ENCODE results near the gene PMEPA1. TPM values are rescaled to one million over a fixed set of nuclear protein-coding genes. Genes with fewer than 3 reads are reported as not detected.
A peak's percentile ranks its signal among the peaks of the same experiment; 100 is the strongest.

PMEPA1 gene
- total and polyA plus RNA-seq, 4 donors, result 0.61 to 1.5 (median 1.1) TPM

- WGBS, result 74% methylated on average over 2 of the region's 2 CpGs
Measured at GRCh38 chr20:57633945-57634491, 75.8 kb downstream of the PMEPA1 start.

More at GRCh38 chr20:57633945-57634491, 75.8 kb downstream of the PMEPA1 start:
- Histone ChIP-seq H3K27me3 (ENCODE audit: control insufficient read depth in 4 of 4, insufficient read depth in 4 of 4, low read length in 3 of 4) (peaks cover 0 to 7% (median 1%) of the 10 kb centered on the region in 4 donors), H3K27ac (ENCODE audit: low read depth in 1 of 2, low read length in 2 of 2) (no peak overlapping the region), H3K9me3 (ENCODE audit: control insufficient read depth in 4 of 4, low read length in 3 of 4) (no peaks in the 10 kb centered on the region), H3K36me3 (ENCODE audit: control insufficient read depth in 4 of 4, insufficient read depth in 3 of 4, low read depth in 1 of 4, low read length in 3 of 4) (no peaks in the 10 kb centered on the region), H3K4me3 (ENCODE audit: low read depth in 1 of 3, low read length in 3 of 3) (no peak overlapping the region), H3K4me1 (ENCODE audit: control insufficient read depth in 4 of 4, insufficient read depth in 4 of 4, low read length in 3 of 4) (no peaks in the 10 kb centered on the region), H3K9ac (ENCODE audit: low read depth in 1 of 2, low read length in 2 of 2) (no peak overlapping the region)
- no peak for TF ChIP-seq JUND (IDR thresholded peaks at IDR 0.05)
- TF ChIP-seq HNF4A (conservative IDR thresholded peaks at IDR 0.05), result no peak
- TF ChIP-seq ATF3 (IDR thresholded peaks at IDR 0.05), result no peak
- no peak for TF ChIP-seq HNF4G (IDR thresholded peaks at IDR 0.05)
- no peak for TF ChIP-seq SP1 (IDR thresholded peaks at IDR 0.05)
- TF ChIP-seq FOXA2 (IDR thresholded peaks at IDR 0.05), result no peak
- no peak for TF ChIP-seq REST (IDR thresholded peaks at IDR 0.05)
- no peak for TF ChIP-seq GABPA (IDR thresholded peaks at IDR 0.05 in 1 of 2, conservative IDR thresholded peaks at IDR 0.05 in 1 of 2)
- no peak for TF ChIP-seq FOXA1 (IDR thresholded peaks at IDR 0.05)
- no peak for TF ChIP-seq CTCF (IDR thresholded peaks at IDR 0.05; ENCODE audit: low read depth, low read length, missing input control)
- TF ChIP-seq, protein P1, sequence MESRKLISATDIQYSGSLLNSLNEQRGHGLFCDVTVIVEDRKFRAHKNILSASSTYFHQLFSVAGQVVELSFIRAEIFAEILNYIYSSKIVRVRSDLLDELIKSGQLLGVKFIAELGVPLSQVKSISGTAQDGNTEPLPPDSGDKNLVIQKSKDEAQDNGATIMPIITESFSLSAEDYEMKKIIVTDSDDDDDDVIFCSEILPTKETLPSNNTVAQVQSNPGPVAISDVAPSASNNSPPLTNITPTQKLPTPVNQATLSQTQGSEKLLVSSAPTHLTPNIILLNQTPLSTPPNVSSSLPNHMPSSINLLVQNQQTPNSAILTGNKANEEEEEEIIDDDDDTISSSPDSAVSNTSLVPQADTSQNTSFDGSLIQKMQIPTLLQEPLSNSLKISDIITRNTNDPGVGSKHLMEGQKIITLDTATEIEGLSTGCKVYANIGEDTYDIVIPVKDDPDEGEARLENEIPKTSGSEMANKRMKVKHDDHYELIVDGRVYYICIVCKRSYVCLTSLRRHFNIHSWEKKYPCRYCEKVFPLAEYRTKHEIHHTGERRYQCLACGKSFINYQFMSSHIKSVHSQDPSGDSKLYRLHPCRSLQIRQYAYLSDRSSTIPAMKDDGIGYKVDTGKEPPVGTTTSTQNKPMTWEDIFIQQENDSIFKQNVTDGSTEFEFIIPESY (IDR thresholded peaks at IDR 0.05), result no peak
- TF ChIP-seq RAD21 (IDR thresholded peaks at IDR 0.05), result no peak
- no peak for TF ChIP-seq RXRA (IDR thresholded peaks at IDR 0.05)
- no peak for TF ChIP-seq EGR1 (IDR thresholded peaks at IDR 0.05; ENCODE audit: low read depth in 2 of 2)
- TF ChIP-seq YY1 (IDR thresholded peaks at IDR 0.05), result no peak
- TF ChIP-seq, protein P2, sequence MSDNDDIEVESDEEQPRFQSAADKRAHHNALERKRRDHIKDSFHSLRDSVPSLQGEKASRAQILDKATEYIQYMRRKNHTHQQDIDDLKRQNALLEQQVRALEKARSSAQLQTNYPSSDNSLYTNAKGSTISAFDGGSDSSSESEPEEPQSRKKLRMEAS (IDR thresholded peaks at IDR 0.05), result no peak
- no peak for TF ChIP-seq TAF1 (conservative IDR thresholded peaks at IDR 0.05)
- TF ChIP-seq NR2F2 (IDR thresholded peaks at IDR 0.05), result no peak
- peak; percentile 6 for DNase-seq (ENCODE audit: low spot score)
